Left colon (tissue), 2 donors: Measurements from ENCODE around the gene CREG2. TPM values are rescaled to one million over a fixed set of nuclear protein-coding genes. Genes with fewer than 3 reads are reported as not detected.

Source experiments
- ATAC-seq: fragments of 200-7000 bp; cut with Tn5 transposase; one replicate; pipeline ENCODE4 v1.9.1; 2020; ENCODE audit warnings: mild to moderate bottlenecking, moderate library complexity
- DNase-seq, 2 donors: peaks; one replicate each; pipeline ENCODE4 v3.0.0-alpha.2; 2020
- intact Hi-C, 2 donors: fragments of 100-400 bp; cut with DNase I in 1 of 2; cut with micrococcal nuclease in 1 of 2; formaldehyde crosslinking; loops; one replicate each; pipeline versions ENCODE4 v1.11.2 to v1.14.0; 2022; cut with DNase I, micrococcal nuclease
- microRNA-seq, 2 donors: library from miRNA; unstranded; fragments of <30 nt; microRNA quantifications; one replicate each; pipeline versions ENCODE4 v1.1.0 to v1.2.0, GENCODE V29; 2020
- total RNA-seq, 2 donors: library from RNA; stranded (reverse); fragmentation: NEBNext Ultra II Directional; extraction: Animal tissue kit (Norgen Biotek cat#: 25700); gene quantifications; one replicate each; pipeline ENCODE4 v1.2.1, GENCODE V29; 2021
- donor health status: DM: no; HTN: no; CAD: no.
- donor health status: DM: yes; HTN: yes; CAD: no.

CREG2 gene
- total RNA-seq, 2 donors from 2014 or later, result 0.06 to 0.12 TPM

GRCh38 chr2:101300164-101300563 is 87.1 kb downstream of the CREG2 start:
- intact Hi-C loops, result no loop called here
- DNase-seq (no peak), ATAC-seq (no peak)

- DNase-seq (no peak), ATAC-seq (no peak)
- intact Hi-C loops, result no loop called here
These were observed 87.7 kb downstream of the CREG2 start for GRCh38 chr2:101299604-101300003.

DNA sequence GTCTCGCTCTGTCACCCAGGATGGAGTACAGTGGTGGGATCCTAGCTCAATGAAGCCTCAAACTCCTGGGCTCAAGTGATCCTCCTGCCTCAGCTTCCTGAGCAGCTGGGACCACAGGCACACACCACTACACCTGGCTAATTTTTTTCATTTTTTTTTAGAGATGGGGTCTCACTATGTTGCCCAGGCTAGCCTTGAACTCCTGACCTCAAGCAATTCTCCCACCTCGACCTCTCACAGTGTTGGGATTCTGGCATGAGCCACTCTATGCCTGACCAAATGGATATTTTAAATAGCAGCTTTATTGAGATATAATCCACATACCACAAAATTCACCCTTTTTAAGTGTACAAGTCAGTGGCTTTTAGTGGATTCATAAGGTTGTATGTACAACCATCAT is 89.9 kb downstream of the CREG2 start:
- intact Hi-C loops, result no loop called here
- DNase-seq (no peak), ATAC-seq (no peak)

DNA sequence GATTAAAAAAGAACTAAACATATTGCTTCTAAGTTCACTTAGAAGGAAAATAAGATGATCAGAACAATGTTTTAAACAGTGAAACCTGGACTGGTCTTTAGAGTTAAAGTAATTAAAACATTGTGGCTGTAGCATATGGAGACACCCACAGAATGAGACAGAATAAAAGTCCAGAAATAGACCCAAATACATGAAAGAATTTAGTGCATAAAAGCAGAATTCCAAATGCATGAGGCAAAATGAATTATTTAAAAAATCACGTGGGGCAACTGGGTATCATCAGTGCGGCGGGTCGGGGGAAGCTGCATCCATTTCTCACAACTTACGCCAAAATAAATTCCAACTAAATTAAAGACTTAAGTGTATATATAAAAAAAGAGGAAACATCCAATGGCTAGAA is 90.9 kb downstream of the CREG2 start:
- ATAC-seq (no peak), DNase-seq (no peak)
- intact Hi-C loops, result no loop called here

GRCh38 chr2:101295895-101296294 is 91.4 kb downstream of the CREG2 start:
- intact Hi-C loops, result no loop called here
- DNase-seq (no peak), ATAC-seq (no peak)

Small RNA genes lying within 50 kb of the gene (microRNA-seq; reads per million reads assigned to microRNA genes)
- gene MIR5696, result 2.7 to 3.2 reads per million in 2 donors

Other genes with a start within 250 kb of the CREG2 start
- 10 to 100 TPM; 16.1 to 37.3 TPM for gene TBC1D8, start 236.1 kb downstream of the CREG2 start, total RNA-seq
- gene CNOT11, start 134.6 kb downstream of the CREG2 start, total RNA-seq, result 10 to 100 TPM; 50.6 to 55.5 TPM
- 10 to 100 TPM; 56.9 to 57.0 TPM for gene RNF149, start 78.8 kb downstream of the CREG2 start, total RNA-seq
- gene RFX8, start 87.6 kb upstream of the CREG2 start, total RNA-seq, result not detected